GOT3 (cell line): ENCODE results near the gene ZBTB25.
A peak's percentile ranks its signal among the peaks of the same experiment; 100 is the strongest.

Source experiments
- DNase-seq: peaks from one replicate; lab custom pipeline; 2025; ENCODE audit warnings: mixed read lengths; lab: John Stamatoyannopoulos, UW

The ZBTB25 gene

GRCh38 chr14:64516969-64517368 is 13.3 kb upstream of the ZBTB25 start:
- no peak for DNase-seq

GRCh38 chr14:64515053-64515452 is 11.4 kb upstream of the ZBTB25 start:
- no peak for DNase-seq

DNA sequence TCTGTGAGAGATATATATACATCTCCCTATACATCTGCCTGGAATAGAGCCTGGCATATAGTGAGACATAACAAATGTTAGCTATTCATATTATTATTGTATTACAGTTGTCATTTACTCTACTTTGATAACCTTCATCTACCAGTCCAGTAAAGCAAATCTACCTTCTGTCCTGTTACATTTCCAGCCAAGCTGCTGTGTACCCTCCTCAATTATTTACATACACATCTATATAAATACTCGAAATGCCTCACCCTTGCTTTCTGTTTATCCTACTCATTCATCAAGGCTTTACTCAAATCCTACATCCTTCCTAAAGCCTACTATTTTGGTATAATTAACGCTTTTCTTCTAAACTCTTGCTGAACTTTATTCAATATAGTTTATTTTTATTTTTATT is 9.6 kb upstream of the ZBTB25 start:
- DNase-seq, result no peak

GRCh38 chr14:64510825-64511671 is 7.4 kb upstream of the ZBTB25 start:
- DNase-seq, result no peak

DNA sequence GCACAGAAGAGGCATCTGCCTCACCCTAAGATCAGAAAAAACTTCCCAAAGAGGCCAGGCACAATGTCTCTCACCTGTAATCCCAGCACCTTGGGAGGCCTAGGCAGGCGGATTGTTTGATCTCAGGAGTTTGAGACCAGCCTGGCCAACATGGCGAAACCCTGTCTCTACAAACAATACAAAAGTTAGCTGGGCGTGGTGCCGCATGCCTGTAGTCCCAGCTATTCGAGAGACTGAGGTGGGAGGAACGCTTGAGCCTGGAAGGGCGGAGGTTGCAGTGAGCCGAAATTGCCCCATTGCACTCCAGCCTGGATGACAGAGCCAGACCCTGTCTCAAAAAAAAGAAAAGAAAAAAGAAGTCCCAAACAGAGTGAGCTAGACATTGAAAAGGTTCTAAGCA is 5.4 kb upstream of the ZBTB25 start:
- DNase-seq, result no peak

- no peak for DNase-seq
These were observed 4.7 kb upstream of the ZBTB25 start for GRCh38 chr14:64508215-64508776.

DNA sequence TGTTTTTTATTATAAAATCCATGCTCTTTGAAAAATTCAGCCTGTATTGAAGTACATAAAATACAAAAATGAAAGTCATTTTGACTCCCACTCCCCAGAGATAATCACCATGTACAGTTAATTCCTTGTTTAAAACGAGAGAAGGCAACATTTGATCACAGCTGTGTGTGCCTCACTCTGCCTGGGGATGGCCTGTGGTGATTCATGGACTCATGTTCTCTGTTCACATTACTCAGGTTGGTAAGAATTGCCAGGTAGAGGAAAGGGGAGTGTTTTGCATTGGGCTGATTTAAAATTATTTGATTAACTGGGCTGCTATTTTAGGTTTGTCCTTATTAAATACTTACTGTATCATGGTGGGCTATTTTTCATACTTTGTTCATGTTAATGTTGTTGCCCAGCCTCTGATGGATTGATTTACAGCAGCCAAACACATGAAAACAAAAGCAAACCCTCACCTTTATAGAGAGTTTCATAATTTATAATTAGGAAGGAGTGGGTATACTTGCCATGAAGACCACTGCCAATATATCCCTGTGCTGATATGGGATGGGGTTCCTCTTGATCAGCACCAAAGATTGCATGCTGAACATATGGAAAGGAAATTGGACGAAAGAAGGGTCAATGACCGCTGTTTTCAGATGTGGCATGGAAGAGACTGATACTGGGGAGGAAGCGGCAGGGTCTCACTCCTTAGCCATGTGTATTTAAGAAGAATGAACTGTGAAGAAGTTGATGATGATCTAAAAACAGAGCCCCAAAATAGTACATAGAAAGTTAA is 3.9 kb upstream of the ZBTB25 start:
- no peak for DNase-seq

DNA sequence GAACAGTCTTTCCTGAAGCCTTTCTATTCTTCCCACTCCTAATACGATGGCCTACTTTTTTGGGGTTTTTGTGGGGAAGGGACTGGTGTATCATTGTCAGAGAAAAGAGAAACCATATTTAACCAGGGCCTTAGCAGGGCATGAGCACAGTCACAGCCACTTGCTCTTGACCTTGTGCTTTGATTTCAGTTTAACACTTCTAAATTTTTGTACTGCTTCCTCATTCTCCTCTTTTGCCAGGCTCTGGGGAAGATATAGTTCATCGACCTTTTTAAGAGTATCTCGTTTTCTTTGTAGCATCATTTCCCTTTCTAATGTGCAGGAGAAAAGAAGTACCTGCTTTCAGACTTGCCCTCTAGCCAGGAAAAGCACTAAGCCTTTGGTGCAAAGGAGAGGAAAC is 3.1 kb upstream of the ZBTB25 start:
- no peak for DNase-seq

DNA sequence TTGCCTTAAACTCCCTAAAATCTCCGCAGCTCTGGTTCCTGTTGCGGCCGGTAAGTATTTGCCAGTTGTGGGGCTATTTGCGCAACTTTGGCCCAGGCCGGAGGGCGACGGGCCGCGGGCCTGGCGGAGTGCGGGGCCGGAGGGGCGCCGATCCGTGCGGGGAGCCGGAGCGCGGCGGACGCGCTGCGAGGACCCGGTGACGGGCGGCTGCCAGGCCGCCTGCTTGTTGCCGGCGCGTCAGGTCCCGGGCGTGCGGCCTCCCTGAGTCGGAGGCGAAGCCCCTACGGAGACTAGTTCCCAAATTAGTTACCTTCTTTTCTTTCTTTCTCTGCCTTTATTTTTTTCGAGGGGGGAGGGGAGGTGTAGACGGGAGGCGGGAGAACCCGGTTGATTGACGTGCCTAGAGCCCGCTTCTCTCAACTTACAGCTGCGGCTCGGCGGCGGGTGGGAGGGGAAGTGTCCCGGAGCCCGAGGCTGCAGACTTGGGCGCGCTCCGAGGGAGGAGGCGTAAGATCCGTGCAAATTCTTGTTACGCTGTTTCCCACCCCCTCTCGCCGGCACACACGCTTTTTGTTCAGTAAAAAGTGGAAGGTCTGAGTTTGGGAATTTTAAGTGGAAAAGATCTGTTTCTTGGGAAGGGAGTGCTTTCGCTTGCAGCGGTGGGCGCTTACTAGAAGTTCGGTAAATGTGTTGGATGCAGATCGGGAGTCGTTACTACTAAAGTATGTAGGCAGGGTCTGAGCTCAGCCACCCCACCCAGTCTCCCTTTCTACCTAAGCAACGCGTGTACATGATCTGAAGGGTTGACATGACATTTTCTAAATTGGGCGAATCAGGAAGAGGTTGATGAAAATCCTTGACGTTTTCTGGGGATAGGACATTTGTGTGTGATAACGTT is 1.5 kb upstream of the ZBTB25 start:
- DNase-seq, result peak; percentile 21

DNA sequence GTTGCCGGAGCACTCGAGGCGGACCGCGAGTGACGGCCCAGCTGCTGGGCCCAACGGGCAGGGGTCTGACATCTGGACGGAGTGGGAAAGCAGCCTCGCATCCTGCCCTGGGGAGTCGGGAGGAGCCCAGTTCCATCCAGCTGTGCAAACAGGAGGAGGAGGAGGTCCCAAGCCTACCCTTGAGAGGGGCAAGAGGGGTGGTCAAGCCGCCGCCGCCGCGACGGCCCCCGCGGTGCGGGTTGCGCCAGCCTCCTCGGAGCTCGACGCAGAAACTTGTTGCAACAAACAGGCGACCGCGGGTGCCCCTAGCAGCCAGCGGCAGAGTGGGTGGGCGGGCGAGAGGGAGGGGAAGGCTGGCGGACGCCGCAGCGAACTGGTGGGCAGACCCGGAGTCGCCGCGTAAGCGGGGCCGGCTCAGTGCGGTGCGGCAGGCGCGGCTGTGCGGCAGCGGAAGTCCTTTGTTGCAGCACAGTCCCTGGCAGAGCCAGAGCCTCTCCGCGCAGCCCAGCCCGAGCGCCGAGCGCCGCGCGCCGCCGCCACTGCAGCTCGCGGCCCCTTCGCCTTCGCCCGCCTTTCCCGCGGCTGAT is 765 bp upstream of the ZBTB25 start, which contains the start of gene ZBTB1:
Gene ZBTB1 (plus strand): TSS at position 461 of the 587 bp plus-strand sequence. CDS start 16,735 bp downstream, outside the sequence.
- DNase-seq, result peak; percentile 55

GRCh38 chr14:64502887-64503433 is 678 bp downstream of the ZBTB25 start:
- DNase-seq, result no peak

DNA sequence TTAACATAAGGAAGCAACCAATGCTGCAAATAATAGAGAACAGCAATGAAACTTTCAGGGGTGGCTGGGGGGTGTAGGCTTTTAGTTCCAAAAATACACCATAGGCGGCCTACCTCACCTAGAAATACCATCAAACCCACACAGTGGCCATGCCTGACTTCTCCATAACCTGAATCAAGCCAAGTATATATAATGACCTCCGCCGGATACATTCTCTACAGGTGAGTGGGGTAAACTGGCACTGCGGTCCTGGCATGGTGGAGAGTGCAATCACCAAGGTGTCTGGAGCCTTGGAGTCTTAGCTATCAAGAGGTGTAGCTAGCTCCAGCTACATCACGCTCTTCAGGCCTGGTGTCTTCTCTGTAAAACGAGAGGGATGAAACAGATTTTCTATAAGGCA is 1.2 kb downstream of the ZBTB25 start:
- DNase-seq, result no peak

- DNase-seq, result no peak
These were observed 2.0 kb downstream of the ZBTB25 start for GRCh38 chr14:64501411-64502171.

- no peak for DNase-seq
These were observed 3.5 kb downstream of the ZBTB25 start for GRCh38 chr14:64500088-64500487.

GRCh38 chr14:64496764-64497163 is 6.9 kb downstream of the ZBTB25 start:
- no peak for DNase-seq

DNA sequence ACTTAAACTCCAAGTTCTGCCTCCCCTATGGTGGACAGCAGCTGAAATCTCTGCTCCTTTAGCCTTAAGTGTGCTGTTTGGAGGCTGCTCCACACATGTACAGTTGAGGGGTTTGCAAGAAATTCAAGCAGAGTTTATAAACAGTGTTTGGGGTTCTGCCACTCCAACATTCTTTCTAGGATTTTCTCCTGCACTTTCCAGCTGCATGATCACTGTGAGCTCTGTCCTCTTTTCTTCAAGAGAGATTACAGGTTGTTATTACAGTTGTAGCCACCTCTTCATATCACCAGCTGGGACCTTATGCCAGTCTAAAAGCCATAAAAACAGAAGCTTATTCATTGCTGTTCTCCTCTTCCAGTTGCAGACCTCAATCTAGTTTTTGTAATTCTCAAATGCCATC is 8.4 kb downstream of the ZBTB25 start:
- DNase-seq, result no peak

DNA sequence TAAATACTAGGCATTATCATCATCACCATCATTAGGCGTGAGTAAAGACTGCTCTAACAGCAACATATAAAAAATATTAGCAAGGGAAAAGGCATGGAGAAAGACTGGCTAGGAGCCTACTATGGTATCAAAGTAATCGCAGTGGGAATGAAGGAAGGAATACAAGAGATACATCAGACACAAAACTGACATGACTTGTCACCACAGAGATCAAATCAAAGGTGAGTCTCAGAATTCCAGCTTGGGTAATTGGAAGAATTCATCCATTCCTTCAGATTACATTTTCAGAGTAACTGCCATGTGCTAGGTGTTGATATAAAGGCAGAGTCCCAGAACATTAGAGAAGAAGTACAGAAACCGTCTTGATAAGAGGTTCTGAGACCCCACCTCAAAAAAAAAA is 10.2 kb downstream of the ZBTB25 start:
- no peak for DNase-seq

GRCh38 chr14:64491637-64492036 is 12.0 kb downstream of the ZBTB25 start:
- no peak for DNase-seq

- DNase-seq, result no peak
These were observed 15.0 kb downstream of the ZBTB25 start for GRCh38 chr14:64488590-64489099.

- no peak for DNase-seq
These were observed 24.9 kb downstream of the ZBTB25 start for GRCh38 chr14:64478634-64479250.
